HEK293 (cell line): ENCODE data around the gene MIF4GD.

Experiments
- CTCF ChIA-PET: fragments of 350-600 bp; formaldehyde crosslinking; extraction: SDS; loops from one replicate; lab custom pipeline; 2021; ENCODE audit warnings: antibody characterized with exemption; lab: Yijun Ruan, JAX
- POLR2A ChIA-PET: fragments of 300-600 bp; formaldehyde crosslinking; extraction: SDS; loops from one replicate; lab custom pipeline; 2020; ENCODE audit warnings: antibody characterized with exemption, inconsistent platforms; lab: Yijun Ruan, JAX
- H3K27ac ChIP-seq: fragments of 200-500 bp; sonication (Bioruptor generic); 2 replicates; pipeline ENCODE4 v1.5.1; 2014; ENCODE audit warnings: low read depth, low read length, control low read depth, inconsistent platforms; ENCODE audit errors: extremely low read depth
- H3K36me3 ChIP-seq, 2 experiments: fragments of 200-500 bp in 1 of 2; sonication (Bioruptor generic) in 1 of 2; 1 replicate in 1 of 2; 2 replicates in 1 of 2; pipeline ENCODE4 v1.5.1; 2014 to 2017; ENCODE audit warnings: inconsistent platforms in 2 of 2, low read length in 2 of 2; ENCODE audit not compliant: control insufficient read depth in 2 of 2, insufficient read depth in 1 of 2
- H3K4me1 ChIP-seq: fragments of 200-500 bp; sonication (Bioruptor generic); 2 replicates; pipeline ENCODE4 v1.5.1; 2014; ENCODE audit warnings: mild to moderate bottlenecking, low read length, inconsistent platforms; ENCODE audit not compliant: control insufficient read depth, insufficient read depth
- H3K4me3 ChIP-seq: 2 replicates; pipeline ENCODE4 v1.5.1; 2011; ENCODE audit warnings: low read depth, mild to moderate bottlenecking, control low read depth, low read length, moderate library complexity
- H3K9me3 ChIP-seq: fragments of 200-500 bp; sonication (Bioruptor generic); 2 replicates; pipeline ENCODE4 v1.5.1; 2014; ENCODE audit warnings: low read depth, low read length, inconsistent platforms; ENCODE audit not compliant: control insufficient read depth, insufficient read depth
- KLF1 ChIP-seq: fragments of 450-650 bp; formaldehyde crosslinking; IDR thresholded peaks from 2 replicates; pipeline ENCODE4 v1.5.1; 2016; ENCODE audit warnings: missing biosample characterization, missing genetic modification characterization
- KLF7 ChIP-seq: fragments of 450-650 bp; formaldehyde crosslinking; IDR thresholded peaks from 2 replicates; pipeline ENCODE4 v1.5.1; 2016; ENCODE audit warnings: missing biosample characterization, missing genetic modification characterization, borderline replicate concordance
- SCRT1 ChIP-seq: fragments of 450-650 bp; formaldehyde crosslinking; IDR thresholded peaks from 2 replicates; pipeline ENCODE4 v1.5.1; 2016; ENCODE audit warnings: missing biosample characterization, missing genetic modification characterization, borderline replicate concordance
- SCRT2 ChIP-seq: fragments of 450-650 bp; formaldehyde crosslinking; IDR thresholded peaks from 2 replicates; pipeline ENCODE4 v1.5.1; 2016; ENCODE audit warnings: missing biosample characterization, missing genetic modification characterization
- SETDB1 ChIP-seq: IDR thresholded peaks from one replicate; pipeline ENCODE4 v1.6.1; 2017; ENCODE audit warnings: mild to moderate bottlenecking, low read length, moderate library complexity, mixed read lengths; ENCODE audit not compliant: insufficient read length
- ZBTB20 ChIP-seq: fragments of 450-650 bp; formaldehyde crosslinking; IDR thresholded peaks from 2 replicates; pipeline ENCODE4 v1.5.1; 2016; ENCODE audit warnings: missing biosample characterization, missing genetic modification characterization
- ZBTB21 ChIP-seq: fragments of 450-650 bp; formaldehyde crosslinking; IDR thresholded peaks from 2 replicates; pipeline ENCODE4 v1.5.1; 2017; ENCODE audit warnings: missing biosample characterization, missing genetic modification characterization
- ZFP37 ChIP-seq: fragments of 450-650 bp; formaldehyde crosslinking; IDR thresholded peaks from 2 replicates; pipeline ENCODE4 v1.5.1; 2016; ENCODE audit warnings: missing biosample characterization, missing genetic modification characterization
- ZIC2 ChIP-seq: fragments of 450-650 bp; formaldehyde crosslinking; IDR thresholded peaks from 2 replicates; pipeline ENCODE4 v1.5.1; 2016; ENCODE audit warnings: missing biosample characterization, missing genetic modification characterization
- ZNF202 ChIP-seq: fragments of 450-650 bp; formaldehyde crosslinking; IDR thresholded peaks from 2 replicates; pipeline ENCODE4 v1.5.1; 2016; ENCODE audit warnings: missing biosample characterization, missing genetic modification characterization, borderline replicate concordance
- ZNF248 ChIP-seq: fragments of 450-650 bp; formaldehyde crosslinking; IDR thresholded peaks from 2 replicates; pipeline ENCODE4 v1.5.1; 2017; ENCODE audit warnings: missing biosample characterization, missing genetic modification characterization
- ZNF514 ChIP-seq: fragments of 450-650 bp; formaldehyde crosslinking; IDR thresholded peaks from 2 replicates; pipeline ENCODE4 v1.5.1; 2016; ENCODE audit warnings: missing biosample characterization, missing genetic modification characterization
- ZNF521 ChIP-seq: fragments of 450-650 bp; formaldehyde crosslinking; IDR thresholded peaks from 2 replicates; pipeline ENCODE4 v1.5.1; 2017; ENCODE audit warnings: missing biosample characterization, mild to moderate bottlenecking, missing genetic modification characterization
- ZNF560 ChIP-seq: fragments of 450-650 bp; formaldehyde crosslinking; IDR thresholded peaks from 2 replicates; pipeline ENCODE4 v1.5.1; 2017; ENCODE audit warnings: missing biosample characterization, missing genetic modification characterization, borderline replicate concordance
- ZNF707 ChIP-seq: fragments of 450-650 bp; formaldehyde crosslinking; IDR thresholded peaks from 2 replicates; pipeline ENCODE4 v1.5.1; 2016; ENCODE audit warnings: missing biosample characterization, missing genetic modification characterization
- TF ChIP-seq, protein P1 (sequence below): fragments of 450-650 bp; formaldehyde crosslinking; IDR thresholded peaks from 2 replicates; pipeline ENCODE4 v1.5.1; 2017; ENCODE audit warnings: missing biosample characterization, missing genetic modification characterization
- TF ChIP-seq, protein P2 (sequence below): fragments of 450-650 bp; formaldehyde crosslinking; conservative IDR thresholded peaks from 2 replicates; pipeline ENCODE4 v1.5.1; 2016; ENCODE audit warnings: low read depth, missing biosample characterization, missing genetic modification characterization
- TF ChIP-seq, protein P3 (sequence below): fragments of 450-650 bp; formaldehyde crosslinking; IDR thresholded peaks from 2 replicates; pipeline ENCODE4 v1.5.1; 2016; ENCODE audit warnings: missing biosample characterization, missing genetic modification characterization

The MIF4GD gene

DNA sequence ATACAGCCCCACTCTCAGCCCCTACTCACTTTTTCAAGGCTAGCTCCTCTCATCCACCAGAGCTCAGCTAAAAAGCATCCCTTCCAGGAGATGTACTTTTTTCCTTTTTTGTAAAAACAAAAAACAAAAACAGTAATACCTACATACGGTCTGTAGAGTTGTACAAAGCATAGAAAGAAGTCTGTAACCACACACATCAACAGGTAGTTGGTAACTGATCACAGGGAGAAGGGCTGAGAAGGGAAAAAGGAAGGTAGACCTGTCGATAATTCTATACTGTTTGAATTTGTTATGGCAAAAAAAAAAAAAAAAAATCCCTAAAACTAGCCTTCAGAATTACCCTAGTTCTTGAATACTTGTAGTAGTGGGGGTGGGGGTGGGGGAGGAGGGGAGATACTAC lies 17.3 kb upstream of the MIF4GD start:
- H3K4me1 ChIP-seq = peaks cover 4% of the 10 kb centered on the region; the same call in 1 of the 2 replicates
- ChIA-PET POLR2A (interaction anchor here (1.1 to 2.7 kb wide), 21 partner anchors 8 to 568 kb away, joined by 3 to 111 read pairs (median 7); partner anchors contain the start of genes FDXR, GGA3, GRB2 and JPT1), CTCF (interaction anchor here (1.4 to 2.2 kb wide), 5 partner anchors 9 to 134 kb away, joined by 4 to 22 read pairs (median 5); partner anchors contain the start of gene MIF4GD)
- peak overlapping the region; percentile 39; the same call in 1 of the 2 replicates for H3K27ac ChIP-seq
- H3K9me3 ChIP-seq = no peaks in the 10 kb centered on the region
- TF ChIP-seq SCRT1 (peak; percentile 84), KLF1 (tag by site-specific recombination) (no peak), SCRT2 (tag by site-specific recombination) (peak; percentile 90), ZBTB21 (tag by site-specific recombination) (no peak)
- TF ChIP-seq, protein P1, sequence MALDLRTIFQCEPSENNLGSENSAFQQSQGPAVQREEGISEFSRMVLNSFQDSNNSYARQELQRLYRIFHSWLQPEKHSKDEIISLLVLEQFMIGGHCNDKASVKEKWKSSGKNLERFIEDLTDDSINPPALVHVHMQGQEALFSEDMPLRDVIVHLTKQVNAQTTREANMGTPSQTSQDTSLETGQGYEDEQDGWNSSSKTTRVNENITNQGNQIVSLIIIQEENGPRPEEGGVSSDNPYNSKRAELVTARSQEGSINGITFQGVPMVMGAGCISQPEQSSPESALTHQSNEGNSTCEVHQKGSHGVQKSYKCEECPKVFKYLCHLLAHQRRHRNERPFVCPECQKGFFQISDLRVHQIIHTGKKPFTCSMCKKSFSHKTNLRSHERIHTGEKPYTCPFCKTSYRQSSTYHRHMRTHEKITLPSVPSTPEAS (tag by site-specific recombination) = no peak
- H3K4me3 ChIP-seq = peak overlapping the region; percentile 79
- H3K36me3 ChIP-seq = peaks cover 15 to 25% of the 10 kb centered on the region in 2 experiments

DNA sequence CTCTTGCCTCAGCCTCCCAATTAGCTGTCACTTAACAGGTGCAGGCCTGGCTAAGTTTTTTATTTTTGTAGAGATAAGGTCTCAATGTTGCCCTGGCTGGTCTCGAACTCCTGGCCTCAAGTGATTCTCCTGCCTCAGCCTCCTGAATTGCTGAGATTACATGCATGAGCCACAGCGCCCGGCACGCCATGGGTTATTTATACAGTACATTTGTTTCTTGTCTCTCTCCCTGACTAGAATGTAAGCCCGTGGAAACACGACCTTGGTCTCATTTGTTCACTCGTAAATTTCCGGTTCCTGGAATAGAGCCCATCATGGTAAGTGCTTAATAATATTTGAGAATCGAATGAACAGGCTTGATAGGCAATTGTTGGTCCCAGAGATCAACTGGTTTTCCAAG lies 16.2 kb upstream of the MIF4GD start:
- H3K27ac ChIP-seq = no peak overlapping the region
- H3K4me1 ChIP-seq = peaks cover 4% of the 10 kb centered on the region; the same call in 1 of the 2 replicates
- ChIA-PET POLR2A (no interaction called here), CTCF (interaction anchor here (0.6 to 1.8 kb wide), 2 partner anchors 16 to 119 kb away, joined by 4 to 5 read pairs; partner anchors contain the start of genes GRB2 and MIF4GD)
- H3K4me3 ChIP-seq = no peak overlapping the region
- H3K36me3 ChIP-seq = peaks cover 17 to 29% of the 10 kb centered on the region in 2 experiments
- no peaks in the 10 kb centered on the region for H3K9me3 ChIP-seq
- TF ChIP-seq ZNF560 (no peak), KLF7 (tag by site-specific recombination) (no peak), ZBTB20 (tag by site-specific recombination) (no peak), ZNF707 (tag by site-specific recombination) (no peak), ZNF514 (tag by site-specific recombination) (no peak), ZIC2 (tag by site-specific recombination) (no peak), ZNF248 (tag by site-specific recombination) (no peak), ZNF202 (no peak), ZNF521 (no peak), SETDB1 (no peak), ZFP37 (tag by site-specific recombination) (no peak)
- TF ChIP-seq, protein P2, sequence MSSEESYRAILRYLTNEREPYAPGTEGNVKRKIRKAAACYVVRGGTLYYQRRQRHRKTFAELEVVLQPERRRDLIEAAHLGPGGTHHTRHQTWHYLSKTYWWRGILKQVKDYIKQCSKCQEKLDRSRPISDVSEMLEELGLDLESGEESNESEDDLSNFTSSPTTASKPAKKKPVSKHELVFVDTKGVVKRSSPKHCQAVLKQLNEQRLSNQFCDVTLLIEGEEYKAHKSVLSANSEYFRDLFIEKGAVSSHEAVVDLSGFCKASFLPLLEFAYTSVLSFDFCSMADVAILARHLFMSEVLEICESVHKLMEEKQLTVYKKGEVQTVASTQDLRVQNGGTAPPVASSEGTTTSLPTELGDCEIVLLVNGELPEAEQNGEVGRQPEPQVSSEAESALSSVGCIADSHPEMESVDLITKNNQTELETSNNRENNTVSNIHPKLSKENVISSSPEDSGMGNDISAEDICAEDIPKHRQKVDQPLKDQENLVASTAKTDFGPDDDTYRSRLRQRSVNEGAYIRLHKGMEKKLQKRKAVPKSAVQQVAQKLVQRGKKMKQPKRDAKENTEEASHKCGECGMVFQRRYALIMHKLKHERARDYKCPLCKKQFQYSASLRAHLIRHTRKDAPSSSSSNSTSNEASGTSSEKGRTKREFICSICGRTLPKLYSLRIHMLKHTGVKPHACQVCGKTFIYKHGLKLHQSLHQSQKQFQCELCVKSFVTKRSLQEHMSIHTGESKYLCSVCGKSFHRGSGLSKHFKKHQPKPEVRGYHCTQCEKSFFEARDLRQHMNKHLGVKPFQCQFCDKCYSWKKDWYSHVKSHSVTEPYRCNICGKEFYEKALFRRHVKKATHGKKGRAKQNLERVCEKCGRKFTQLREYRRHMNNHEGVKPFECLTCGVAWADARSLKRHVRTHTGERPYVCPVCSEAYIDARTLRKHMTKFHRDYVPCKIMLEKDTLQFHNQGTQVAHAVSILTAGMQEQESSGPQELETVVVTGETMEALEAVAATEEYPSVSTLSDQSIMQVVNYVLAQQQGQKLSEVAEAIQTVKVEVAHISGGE (tag by site-specific recombination) = no peak
- TF ChIP-seq, protein P3, sequence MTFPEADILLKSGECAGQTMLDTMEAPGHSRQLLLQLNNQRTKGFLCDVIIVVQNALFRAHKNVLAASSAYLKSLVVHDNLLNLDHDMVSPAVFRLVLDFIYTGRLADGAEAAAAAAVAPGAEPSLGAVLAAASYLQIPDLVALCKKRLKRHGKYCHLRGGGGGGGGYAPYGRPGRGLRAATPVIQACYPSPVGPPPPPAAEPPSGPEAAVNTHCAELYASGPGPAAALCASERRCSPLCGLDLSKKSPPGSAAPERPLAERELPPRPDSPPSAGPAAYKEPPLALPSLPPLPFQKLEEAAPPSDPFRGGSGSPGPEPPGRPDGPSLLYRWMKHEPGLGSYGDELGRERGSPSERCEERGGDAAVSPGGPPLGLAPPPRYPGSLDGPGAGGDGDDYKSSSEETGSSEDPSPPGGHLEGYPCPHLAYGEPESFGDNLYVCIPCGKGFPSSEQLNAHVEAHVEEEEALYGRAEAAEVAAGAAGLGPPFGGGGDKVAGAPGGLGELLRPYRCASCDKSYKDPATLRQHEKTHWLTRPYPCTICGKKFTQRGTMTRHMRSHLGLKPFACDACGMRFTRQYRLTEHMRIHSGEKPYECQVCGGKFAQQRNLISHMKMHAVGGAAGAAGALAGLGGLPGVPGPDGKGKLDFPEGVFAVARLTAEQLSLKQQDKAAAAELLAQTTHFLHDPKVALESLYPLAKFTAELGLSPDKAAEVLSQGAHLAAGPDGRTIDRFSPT = no peak
